Central memory CD4-positive, alpha-beta T cell (primary cell): ENCODE data around the gene LYL1.

Experiments
- DNase-seq: peaks from one replicate; pipeline ENCODE4 v3.0.0; 2022

The LYL1 gene

DNA sequence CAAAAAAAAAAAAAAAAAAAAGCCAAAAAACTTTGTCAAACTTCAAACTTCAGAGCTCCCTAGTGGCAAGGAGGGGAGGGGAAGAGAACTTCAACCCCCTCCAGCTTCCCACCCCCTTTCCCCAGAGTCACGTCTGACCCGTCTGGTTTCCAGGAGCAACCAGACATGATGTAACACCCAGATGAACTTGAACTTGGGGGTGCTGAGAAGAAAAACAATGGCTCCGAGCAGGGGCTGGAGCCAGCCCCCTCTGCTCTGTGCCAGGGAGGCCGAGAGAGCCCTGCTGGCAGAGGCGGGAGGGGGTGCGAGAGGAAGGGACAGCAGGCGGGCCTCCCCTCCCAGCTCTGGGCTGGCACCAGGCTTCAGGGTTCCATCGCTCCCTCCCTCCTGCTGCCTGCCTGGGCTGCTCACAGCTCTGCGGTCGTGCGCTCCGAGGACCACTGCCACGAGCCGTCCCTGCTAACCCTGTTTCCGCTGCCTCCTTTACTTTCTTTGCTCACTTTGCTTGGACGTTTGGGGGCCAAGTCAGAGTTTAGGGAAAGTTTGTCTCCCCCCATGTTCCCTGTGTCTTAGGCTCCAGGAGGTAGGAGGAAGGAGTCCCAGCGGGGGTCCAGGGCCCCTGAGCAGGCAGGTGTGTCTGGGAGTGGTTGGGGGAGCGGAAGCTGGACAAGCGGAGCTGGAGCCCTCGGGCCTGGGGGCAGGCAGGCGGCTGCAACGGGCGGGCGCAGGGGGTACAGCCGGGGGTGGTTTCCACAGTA is 11.1 kb downstream of the LYL1 start:
- DNase-seq: no peak

GRCh38 chr19:13090511-13091231 is 12.0 kb downstream of the LYL1 start:
- no peak for DNase-seq

GRCh38 chr19:13089857-13090507 is 12.7 kb downstream of the LYL1 start:
- no peak for DNase-seq

DNA sequence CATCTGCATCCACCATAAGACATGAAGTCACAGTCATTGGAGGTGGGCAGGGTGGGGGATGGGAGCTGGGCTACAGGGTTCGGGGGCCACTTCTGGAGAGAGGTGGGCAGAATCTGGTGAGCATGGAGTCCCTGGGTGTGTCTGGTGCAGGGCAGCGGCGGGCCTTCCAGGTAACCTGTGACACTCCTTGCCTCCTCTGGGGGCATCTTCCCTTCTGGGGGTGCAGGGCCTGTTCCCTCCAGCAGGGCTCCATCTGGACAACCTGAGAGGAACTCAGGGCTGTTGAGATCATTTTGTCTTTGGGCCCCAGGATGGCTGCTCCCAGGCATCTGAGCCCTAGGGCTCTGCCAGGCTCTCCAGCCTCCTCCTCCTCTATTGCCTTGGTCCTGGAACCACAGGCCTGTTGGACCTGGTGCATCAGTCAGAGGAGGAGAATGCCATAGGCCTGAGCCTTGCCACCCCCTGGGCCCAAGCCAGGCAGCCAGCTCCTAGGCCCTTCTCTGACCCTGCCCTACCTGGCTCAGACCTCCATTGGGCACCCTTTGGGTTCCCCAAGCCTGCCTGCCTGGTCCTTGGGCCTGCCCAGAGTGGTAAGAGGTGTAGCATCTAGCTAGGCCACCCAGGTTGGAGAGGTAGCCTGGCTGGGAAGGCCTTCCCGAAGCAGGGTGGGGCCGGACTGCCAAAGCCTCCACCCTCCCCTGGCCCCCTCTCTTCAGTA is 13.4 kb downstream of the LYL1 start:
- no peak for DNase-seq

- no peak for DNase-seq
Observed at GRCh38 chr19:13087795-13088537, 14.7 kb downstream of the LYL1 start.

DNA sequence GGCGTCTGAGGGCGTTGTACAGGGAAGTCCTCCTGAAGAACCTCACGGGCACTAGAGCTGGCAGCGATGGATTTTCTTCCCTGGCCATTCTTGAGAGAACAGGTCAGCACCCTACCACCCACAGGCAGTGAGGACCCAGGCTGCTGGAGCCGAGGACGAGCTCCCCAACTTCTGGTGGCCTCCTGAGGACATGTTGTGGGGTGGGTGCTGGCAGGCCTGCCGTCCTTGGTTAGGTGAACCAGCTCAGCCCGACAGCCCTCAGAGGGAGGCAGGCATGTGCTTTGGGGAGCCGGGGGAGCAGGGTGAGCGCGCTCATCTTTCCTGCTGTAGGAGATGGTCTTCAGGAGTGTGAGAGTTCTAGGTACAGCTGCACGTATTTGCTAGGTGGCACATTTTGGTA is 15.4 kb downstream of the LYL1 start:
- no peak for DNase-seq

- no peak for DNase-seq
Observed at GRCh38 chr19:13086341-13086740, 16.3 kb downstream of the LYL1 start.

- DNase-seq: no peak
Observed at GRCh38 chr19:13085666-13086065, 17.0 kb downstream of the LYL1 start.

GRCh38 chr19:13083627-13084026 is 19.0 kb downstream of the LYL1 start:
- no peak for DNase-seq

DNA sequence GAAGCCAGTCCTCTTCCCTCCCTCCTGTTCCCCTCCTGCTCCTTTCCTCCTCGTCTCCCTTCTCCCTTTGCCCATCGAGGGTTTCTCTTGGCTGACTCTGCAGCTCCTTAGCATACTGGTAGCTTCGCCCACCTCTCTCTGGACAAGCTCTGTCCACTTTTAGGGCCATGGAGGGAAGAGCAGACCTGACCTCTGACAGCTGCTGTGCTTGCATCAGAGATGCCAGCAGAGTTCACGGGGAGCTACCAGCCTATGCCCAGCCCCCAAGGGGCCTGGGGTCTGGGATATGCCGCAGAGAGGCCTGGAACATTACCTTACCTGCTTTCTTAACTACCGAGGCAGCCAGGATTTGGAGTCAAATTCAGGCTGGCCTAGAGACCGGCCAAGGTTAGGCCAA is 19.7 kb downstream of the LYL1 start:
- DNase-seq: no peak

GRCh38 chr19:13082192-13083007 is 20.3 kb downstream of the LYL1 start:
- no peak for DNase-seq

GRCh38 chr19:13079542-13079986 is 23.1 kb downstream of the LYL1 start:
- DNase-seq: no peak

- DNase-seq: no peak
Observed at GRCh38 chr19:13078897-13079541, 23.6 kb downstream of the LYL1 start.

- DNase-seq: no peak
Observed at GRCh38 chr19:13078381-13078780, 24.3 kb downstream of the LYL1 start.

GRCh38 chr19:13077240-13077639 is 25.4 kb downstream of the LYL1 start:
- DNase-seq: no peak

DNA sequence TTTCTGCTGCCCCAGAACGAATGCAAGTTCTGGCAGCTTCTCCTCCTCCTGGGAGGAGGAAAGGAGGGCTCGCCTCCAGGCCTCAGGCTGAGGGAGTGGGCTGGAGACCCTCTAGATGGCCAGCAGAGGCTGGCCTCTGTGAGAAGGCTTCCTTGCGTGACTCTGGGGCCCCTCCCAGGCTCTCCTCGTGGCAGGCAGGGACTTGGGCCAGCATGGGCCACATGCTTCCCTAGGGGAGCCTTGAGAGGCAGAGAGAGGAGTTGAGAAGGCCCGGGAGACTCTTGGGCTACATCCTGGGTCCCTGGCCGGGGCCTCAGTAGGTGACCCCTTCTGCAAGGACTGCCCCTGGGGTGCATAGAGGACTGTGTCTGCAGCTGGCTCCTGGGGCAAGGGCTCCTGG is 25.9 kb downstream of the LYL1 start:
- DNase-seq: no peak

DNA sequence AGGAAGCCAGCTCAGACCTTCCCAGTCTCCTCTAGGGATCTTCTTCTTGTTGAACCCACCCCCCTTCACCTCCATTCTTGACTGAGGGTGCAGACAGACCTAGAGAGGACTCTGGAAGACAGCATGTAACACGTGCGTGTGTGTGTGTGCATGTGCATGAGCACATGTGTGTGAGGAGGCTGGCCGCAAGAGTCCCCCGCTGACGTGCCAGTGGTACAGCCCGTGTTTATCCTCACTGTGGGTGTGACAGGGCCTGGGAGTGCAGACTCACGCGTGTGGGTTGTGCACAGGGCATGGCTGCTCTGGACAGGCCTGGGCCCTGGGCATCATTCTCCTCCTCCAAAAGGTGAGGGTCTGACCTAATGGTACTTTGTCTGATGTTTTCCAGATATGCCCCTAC is 26.3 kb downstream of the LYL1 start:
- no peak for DNase-seq

- no peak for DNase-seq
Observed at GRCh38 chr19:13074378-13074777, 28.3 kb downstream of the LYL1 start.

DNA sequence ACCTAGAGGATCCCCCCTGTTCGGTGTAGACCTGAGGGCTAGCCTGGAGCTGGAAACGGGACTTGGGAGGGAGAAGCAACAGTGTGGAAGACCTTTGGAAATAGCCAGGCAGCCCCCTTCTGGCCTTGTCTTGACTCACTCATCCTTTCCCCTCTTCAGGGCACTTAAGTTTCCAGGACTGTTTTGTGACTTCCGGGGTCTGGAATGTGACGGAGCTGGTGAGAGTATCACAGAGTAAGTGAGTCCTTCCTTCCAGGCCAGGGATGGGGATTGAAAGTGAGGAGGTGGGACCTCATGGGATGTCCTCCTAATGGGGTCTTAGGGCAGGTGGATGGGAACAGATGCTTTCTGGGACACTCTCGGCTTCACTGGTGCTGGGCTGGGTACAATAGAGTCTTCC is 29.4 kb downstream of the LYL1 start:
- no peak for DNase-seq

DNA sequence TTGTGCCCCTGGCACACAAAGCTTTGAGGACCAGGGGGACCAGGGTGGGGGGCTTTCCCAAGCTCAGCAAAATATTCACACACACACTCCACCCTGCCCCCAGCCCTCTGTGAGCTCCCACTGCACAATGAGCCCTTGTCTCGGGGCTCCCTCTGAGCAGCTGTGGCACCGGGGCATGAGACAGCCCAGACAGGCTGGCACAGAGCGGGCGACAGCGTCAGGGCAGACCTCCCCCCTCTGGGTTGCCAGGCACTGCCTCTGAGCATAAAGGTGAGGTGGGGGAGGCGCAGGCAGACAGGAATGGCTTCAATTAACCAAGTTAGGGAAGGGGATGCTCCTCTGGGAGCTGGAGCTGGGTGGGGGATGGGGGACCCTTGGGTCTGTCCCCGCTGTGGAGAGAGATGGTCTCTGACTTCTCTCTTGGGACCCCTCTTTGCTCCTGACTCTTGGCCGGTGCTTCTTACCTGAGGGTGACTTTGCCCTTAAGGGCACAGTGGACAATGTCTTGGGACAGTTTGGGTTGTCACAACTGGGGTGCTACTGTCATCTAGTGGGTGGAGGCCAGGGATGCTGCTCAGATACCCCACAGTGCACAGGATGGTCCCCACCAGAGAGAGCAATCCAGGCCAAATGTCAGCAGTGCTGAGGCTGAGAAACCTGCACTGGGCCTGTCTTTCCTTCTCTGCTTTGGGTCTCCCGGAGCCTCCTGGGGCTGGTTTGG is 30.3 kb downstream of the LYL1 start:
- no peak for DNase-seq
